ENCODE measurements around the gene LRRC46.

GRCh38 chr17:47843391-47843730 lies 11.9 kb downstream of the LRRC46 start:
- TF ChIP-seq POLR2A (IDR thresholded peaks at IDR 0.05; ENCODE audit: low read depth, low read length) (no peak), POLR2AphosphoS5 (IDR thresholded peaks at IDR 0.05; ENCODE audit: low read depth, low read length) (no peak), TAF1 (IDR thresholded peaks at IDR 0.05; ENCODE audit: low read depth, low read length) (no peak), SPI1 (IDR thresholded peaks at IDR 0.05; ENCODE audit: low read depth, low read length) (no peak)

Measured in GM12891 (cell line).